ENCODE results near the gene MAN1C1.

The MAN1C1 gene

GRCh38 chr1:25743164-25744139 lies 126.9 kb downstream of the MAN1C1 start:
- DNase-seq = peak in 11 of 14 donors; percentile 25 to 86 (median 74)

DNA sequence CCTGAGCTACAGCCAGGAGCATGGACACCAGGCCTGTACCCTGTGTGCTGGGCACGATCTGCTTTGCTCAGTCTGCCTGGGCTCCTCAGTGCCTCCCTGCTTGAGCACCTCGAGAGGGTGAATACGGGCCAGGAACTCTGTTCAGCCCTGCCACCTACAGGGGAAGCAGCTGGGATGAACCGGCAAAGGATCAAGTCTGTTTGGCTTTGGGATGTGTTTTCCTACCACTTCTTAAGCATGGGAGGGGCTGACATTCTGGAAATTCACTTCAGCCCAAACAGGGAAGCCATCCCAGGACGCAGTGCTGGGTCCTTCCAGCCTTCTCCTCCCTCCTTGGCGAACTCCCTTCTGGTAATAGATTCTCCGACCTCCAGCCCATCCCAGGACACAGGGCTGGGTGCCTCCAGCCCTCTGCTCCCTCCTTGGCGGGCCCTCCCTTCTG lies 127.6 kb downstream of the MAN1C1 start:
- peak in 10 of 14 donors; percentile 16 to 82 (median 48) for DNase-seq

DNA sequence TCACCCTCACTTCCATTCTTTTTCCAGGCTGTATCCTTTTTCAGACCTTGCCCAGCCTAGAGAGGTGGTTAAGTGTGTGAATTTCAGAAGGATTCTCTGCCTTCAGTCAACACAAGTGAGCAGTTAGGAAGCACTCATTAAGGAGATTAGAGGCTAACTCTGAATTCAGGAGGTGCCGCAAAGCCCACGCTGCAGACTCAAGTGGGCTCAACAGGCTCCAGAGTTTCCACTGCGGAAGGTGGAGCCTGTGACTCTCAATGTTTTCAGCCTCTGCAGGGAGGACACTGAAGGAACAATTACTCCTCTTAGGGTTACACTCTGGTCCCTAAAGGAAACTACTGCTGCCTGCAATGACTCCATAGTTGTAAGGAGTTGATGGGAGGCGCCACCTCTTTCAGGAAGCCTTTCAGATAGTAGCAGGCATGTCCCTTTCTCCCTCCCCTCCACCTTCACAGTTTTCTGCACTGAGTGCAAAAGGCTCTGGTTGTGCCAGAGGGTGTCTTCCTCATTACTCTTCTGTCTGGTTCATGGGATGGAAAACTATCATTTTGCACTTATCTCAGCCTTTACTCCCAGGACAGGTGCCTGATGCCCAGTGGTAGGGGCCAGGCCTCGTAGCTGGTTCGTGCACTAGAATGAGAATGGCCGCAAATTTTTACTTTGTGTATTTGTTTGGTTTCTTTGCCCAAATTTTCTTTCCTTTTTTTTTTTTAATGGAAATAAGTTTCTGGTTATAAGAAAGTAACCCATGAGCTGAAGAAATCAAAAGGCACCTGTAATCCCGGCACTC lies 128.2 kb downstream of the MAN1C1 start:
- DNase-seq = no peak

DNA sequence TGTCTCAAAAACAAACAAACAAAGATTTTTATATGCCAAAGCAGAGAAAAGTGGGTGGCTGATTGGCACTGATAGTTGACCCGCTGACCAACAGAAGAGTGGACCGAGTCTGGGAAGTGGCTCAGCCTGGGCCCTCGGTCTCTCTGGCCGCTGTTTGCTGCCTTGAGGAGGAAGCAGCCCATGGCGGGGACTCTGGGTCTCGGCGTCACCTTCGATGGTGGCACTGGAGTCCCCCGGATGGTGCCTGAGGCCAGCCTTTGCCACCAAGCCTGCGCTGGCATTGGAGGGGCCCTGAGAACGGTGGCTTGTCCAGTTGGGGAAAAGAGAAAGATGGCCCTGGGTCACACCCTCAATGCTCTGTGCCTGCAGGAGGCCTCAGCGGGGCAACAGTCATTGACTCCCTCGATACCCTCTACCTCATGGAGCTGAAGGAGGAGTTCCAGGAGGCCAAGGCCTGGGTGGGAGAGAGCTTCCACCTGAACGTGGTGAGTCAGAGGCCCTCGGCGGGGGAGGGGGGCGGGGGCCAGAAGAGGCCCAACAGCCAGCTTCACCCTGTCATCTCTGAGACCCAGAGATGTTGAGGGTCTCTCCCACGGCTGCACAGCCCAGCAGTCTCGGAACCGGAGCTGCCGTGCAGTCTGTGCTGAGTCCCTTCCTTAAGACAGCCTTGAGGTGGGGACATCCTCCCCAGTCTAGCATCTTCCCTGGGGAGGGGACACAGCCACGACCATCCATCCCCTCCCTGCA lies 129.9 kb downstream of the MAN1C1 start:
- no peak for DNase-seq

DNA sequence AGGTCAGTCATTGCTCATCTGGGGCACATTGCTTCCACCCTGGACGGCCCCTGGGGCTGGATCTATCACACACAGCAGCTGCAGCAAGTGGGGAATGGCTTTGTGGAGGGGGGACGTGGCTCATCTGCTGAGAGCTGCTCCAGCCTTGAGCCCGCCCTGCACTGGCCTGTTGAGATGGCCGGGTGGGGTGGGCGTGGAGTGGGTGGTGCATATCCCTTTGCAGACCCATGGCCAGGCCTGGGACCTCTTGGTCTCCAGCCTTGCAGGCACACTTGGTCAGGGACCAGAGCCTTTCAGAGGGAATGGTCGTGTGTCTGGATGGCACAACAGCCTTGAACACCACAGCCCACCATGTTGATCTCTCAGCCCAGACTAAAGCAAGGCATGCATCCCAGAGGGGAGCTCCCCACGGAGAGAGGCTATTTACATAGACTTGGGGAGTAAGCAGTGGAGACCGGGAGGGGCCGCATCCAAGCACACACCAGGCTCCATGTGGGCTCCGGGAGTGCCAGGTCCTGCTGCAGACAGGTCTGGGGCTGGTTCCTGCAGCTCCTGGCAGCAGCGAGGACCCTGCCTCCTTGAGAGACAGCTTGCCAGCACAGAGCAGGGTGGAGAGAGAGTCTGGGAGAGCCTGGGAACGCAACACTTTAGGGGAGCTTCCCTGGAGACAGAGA lies 130.6 kb downstream of the MAN1C1 start:
- no peak for DNase-seq

GRCh38 chr1:25748531-25749205 lies 132.1 kb downstream of the MAN1C1 start:
- DNase-seq = peak in 2 of 14 donors; percentile 35 to 96

- DNase-seq = no peak
These were observed 134.5 kb downstream of the MAN1C1 start for GRCh38 chr1:25750923-25751605.

- DNase-seq = peak in 1 of 14 donors; percentile 48
These were observed 138.0 kb downstream of the MAN1C1 start for GRCh38 chr1:25754470-25755181.

- peak in 1 of 14 donors; percentile 55 for DNase-seq
These were observed 139.0 kb downstream of the MAN1C1 start for GRCh38 chr1:25755475-25756125.

GRCh38 chr1:25756215-25756614 lies 139.6 kb downstream of the MAN1C1 start:
- DNase-seq = no peak

- no peak for DNase-seq
These were observed 140.7 kb downstream of the MAN1C1 start for GRCh38 chr1:25757151-25757845.

DNA sequence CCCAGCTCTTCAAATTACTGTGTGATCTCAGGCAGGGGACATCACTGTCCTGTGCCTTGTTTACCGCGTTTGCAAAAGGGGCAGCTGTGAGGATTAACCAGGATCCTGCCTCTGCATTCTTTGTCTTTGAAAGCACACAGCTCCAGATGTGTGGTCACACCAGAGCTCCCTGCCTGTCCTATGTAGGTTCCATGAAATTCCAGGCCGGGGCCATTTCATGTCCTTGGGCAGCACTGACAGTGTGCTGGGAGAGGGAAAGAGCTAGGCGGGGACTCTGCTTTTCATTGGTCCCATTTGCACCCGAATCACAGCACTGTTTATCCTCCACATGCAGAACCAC lies 141.2 kb downstream of the MAN1C1 start:
- no peak for DNase-seq

- peak in 4 of 14 donors; percentile 19 to 53 (median 31) for DNase-seq
These were observed 142.0 kb downstream of the MAN1C1 start for GRCh38 chr1:25758466-25759070.

GRCh38 chr1:25760122-25760719 lies 143.6 kb downstream of the MAN1C1 start:
- DNase-seq = peak in 1 of 14 donors; percentile 61

DNA sequence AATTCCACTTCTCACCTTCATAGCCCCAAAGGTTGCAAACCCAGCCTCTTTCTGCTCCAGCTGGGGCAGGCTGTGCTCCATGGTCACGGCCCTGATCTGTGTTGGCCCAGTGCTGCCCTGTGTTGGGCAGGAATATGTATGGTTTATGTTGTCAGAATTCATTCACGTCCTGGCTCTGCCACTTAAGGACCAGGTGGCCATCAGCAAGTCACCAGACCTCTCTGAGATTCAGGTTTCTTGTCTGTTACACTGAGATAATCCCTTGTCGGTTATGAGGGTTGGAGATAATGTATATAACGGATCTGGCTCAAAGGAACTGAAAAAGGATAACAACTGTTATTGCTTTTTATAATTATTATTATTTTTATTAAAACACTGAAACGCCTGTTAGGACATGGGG lies 144.3 kb downstream of the MAN1C1 start:
- peak in 1 of 14 donors; percentile 61 for DNase-seq

DNA sequence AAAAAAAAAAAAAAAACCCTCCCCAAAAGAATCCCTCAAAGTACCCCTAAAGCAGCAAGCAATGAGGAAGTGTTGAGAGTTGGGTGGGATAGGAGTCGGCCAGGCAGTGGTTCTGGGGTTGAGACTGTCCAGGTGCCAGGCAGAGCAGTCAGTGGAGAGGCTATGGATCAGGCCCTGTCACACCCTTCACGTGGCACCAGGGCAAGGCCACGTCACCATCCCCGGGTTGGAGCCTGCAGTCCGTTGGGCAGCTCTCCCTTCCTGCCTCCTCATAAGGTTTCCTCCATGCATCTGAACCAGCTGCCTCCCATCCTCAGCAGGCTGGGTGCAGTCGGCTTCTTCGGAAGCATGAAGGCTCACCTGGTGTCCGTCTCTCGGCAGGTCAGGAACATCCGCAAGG lies 146.9 kb downstream of the MAN1C1 start:
- DNase-seq = no peak

GRCh38 chr1:25765136-25765922 lies 148.7 kb downstream of the MAN1C1 start:
- no peak for DNase-seq

Data from C1 segment of cervical spinal cord (tissue), 14 donors.